ENCODE measurements around the gene ITGAE. TPM values are rescaled to one million over a fixed set of nuclear protein-coding genes. Genes with fewer than 3 reads are reported as not detected.
A peak's percentile ranks its signal among the peaks of the same experiment; 100 is the strongest.

ITGAE gene
- total and polyA plus RNA-seq, 2 experiments from 2014 or later: 11.7 to 44.9 TPM

DNA sequence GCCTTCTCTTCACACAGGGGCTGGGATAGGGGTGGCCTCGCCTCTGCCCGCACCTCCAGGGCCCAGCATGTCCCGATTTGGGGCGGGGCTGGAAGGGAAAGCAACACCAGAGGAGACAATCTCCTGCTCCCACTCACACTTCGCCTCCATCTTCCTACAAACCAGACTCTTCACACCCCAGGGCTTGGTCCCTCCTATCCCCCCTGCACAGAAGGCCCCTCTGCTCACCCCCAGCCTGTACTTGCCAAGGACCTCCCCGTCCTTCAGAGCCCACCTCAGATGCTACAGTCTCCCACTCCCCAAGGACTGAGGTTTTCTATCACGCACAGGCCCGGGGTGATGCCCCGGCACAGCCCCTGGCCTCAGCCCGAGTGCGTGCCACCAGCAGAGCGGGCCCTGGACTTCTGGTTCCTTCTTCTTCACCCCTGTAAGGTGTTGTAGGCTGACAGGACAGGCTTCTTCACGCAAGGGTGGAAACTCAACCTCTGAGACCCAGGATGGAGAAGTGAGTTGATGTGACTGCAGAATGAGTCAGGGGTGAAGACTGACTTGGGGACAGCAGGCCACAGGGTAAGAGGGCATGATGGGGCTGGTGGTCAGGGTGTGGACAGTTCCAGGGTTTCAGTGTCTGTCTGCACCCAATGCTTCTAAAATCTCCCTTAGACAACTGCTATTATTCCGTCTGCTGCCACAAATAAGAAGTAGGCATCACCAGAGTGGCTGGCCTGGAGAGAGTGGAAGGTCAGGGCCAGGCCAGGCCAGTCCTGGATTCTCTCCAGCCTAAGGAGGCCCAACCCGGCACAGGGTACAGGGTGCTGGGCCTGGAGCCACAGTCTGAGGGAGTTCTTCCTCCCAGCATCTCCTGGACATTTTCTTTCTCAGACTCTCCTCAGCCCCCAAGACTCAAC, 2.5 kb downstream of the ITGAE start (continued):
- no peak for TF ChIP-seq EZH2phosphoT487 (IDR thresholded peaks at IDR 0.05; ENCODE audit: unreplicated experiment)
- TF ChIP-seq POLR2AphosphoS5 (IDR thresholded peaks at IDR 0.05; ENCODE audit: low read depth): no peak
- TF ChIP-seq NANOG (IDR thresholded peaks at IDR 0.05; ENCODE audit: borderline replicate concordance): no peak
- TF ChIP-seq ZNF114 (CRISPR knock-in tag; IDR thresholded peaks at IDR 0.05): no peak
- TF ChIP-seq, protein P1, sequence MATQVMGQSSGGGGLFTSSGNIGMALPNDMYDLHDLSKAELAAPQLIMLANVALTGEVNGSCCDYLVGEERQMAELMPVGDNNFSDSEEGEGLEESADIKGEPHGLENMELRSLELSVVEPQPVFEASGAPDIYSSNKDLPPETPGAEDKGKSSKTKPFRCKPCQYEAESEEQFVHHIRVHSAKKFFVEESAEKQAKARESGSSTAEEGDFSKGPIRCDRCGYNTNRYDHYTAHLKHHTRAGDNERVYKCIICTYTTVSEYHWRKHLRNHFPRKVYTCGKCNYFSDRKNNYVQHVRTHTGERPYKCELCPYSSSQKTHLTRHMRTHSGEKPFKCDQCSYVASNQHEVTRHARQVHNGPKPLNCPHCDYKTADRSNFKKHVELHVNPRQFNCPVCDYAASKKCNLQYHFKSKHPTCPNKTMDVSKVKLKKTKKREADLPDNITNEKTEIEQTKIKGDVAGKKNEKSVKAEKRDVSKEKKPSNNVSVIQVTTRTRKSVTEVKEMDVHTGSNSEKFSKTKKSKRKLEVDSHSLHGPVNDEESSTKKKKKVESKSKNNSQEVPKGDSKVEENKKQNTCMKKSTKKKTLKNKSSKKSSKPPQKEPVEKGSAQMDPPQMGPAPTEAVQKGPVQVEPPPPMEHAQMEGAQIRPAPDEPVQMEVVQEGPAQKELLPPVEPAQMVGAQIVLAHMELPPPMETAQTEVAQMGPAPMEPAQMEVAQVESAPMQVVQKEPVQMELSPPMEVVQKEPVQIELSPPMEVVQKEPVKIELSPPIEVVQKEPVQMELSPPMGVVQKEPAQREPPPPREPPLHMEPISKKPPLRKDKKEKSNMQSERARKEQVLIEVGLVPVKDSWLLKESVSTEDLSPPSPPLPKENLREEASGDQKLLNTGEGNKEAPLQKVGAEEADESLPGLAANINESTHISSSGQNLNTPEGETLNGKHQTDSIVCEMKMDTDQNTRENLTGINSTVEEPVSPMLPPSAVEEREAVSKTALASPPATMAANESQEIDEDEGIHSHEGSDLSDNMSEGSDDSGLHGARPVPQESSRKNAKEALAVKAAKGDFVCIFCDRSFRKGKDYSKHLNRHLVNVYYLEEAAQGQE (IDR thresholded peaks at IDR 0.05; ENCODE audit: unreplicated experiment): no peak
- no peak for TF ChIP-seq STAT1 (IDR thresholded peaks at IDR 0.05; ENCODE audit: unreplicated experiment)

DNA sequence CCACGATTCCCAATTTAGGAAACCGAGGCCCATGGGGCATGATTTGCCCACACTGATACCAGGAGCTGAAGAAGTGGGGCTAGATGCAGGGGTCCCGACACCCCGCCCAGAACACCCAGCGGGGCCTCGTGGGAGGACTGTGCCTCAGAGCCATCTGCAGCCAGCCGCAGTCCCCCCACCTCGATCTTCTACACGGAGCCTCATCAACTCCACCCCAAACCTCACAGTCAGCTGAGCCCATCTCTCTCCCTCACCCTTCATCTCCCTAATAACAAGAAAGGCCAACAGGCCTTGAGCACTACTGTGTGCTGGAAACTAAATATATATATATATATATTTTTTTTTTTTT, 4.2 kb downstream of the ITGAE start:
- Histone ChIP-seq H3K4me3 (no peak overlapping the region), H2AFZ (no peak overlapping the region), H3K36me3 (ENCODE audit: insufficient read depth) (no peaks in the 10 kb centered on the region), H3K79me2 (replicated peaks; ENCODE audit: insufficient read depth) (no peaks in the 10 kb centered on the region), H3K4me1 (ENCODE audit: insufficient read depth) (no peaks in the 10 kb centered on the region), H3K27me3 (ENCODE audit: insufficient read depth) (no peaks in the 10 kb centered on the region), H4K20me1 (replicated peaks; ENCODE audit: insufficient read depth) (no peaks in the 10 kb centered on the region), H3K4me2 (no peak overlapping the region), H3K9me2 (ENCODE audit: insufficient read depth) (no peaks in the 10 kb centered on the region), H3K27ac (ENCODE audit: low read depth) (no peak overlapping the region), H3F3A (replicated peaks; ENCODE audit: low read depth) (no peaks in the 10 kb centered on the region)
- peaks cover 8% of the 10 kb centered on the region for H3K27me3 Mint-ChIP-seq (ENCODE audit: insufficient read depth, low read depth, poor library complexity)
- H3K9me3 Mint-ChIP-seq: no peaks in the 10 kb centered on the region
- no peak for ATAC-seq
- no peaks in the 10 kb centered on the region; the same call in 2 of the 3 replicates for H3K36me3 Mint-ChIP-seq (ENCODE audit: low read depth)
- no peak for DNase-seq (ENCODE audit: low spot score)
- H3K4me1 Mint-ChIP-seq: peaks cover 7% of the 10 kb centered on the region; the same call in 2 of the 3 replicates
- H3K4me3 Mint-ChIP-seq: no peak overlapping the region
- H3K27ac Mint-ChIP-seq: peak overlapping the region; percentile 28; the same call in 1 of the 2 replicates
- no peak for TF ChIP-seq CREB1 (CRISPR knock-in tag; IDR thresholded peaks at IDR 0.05; ENCODE audit: low read depth)
- TF ChIP-seq, protein P2, sequence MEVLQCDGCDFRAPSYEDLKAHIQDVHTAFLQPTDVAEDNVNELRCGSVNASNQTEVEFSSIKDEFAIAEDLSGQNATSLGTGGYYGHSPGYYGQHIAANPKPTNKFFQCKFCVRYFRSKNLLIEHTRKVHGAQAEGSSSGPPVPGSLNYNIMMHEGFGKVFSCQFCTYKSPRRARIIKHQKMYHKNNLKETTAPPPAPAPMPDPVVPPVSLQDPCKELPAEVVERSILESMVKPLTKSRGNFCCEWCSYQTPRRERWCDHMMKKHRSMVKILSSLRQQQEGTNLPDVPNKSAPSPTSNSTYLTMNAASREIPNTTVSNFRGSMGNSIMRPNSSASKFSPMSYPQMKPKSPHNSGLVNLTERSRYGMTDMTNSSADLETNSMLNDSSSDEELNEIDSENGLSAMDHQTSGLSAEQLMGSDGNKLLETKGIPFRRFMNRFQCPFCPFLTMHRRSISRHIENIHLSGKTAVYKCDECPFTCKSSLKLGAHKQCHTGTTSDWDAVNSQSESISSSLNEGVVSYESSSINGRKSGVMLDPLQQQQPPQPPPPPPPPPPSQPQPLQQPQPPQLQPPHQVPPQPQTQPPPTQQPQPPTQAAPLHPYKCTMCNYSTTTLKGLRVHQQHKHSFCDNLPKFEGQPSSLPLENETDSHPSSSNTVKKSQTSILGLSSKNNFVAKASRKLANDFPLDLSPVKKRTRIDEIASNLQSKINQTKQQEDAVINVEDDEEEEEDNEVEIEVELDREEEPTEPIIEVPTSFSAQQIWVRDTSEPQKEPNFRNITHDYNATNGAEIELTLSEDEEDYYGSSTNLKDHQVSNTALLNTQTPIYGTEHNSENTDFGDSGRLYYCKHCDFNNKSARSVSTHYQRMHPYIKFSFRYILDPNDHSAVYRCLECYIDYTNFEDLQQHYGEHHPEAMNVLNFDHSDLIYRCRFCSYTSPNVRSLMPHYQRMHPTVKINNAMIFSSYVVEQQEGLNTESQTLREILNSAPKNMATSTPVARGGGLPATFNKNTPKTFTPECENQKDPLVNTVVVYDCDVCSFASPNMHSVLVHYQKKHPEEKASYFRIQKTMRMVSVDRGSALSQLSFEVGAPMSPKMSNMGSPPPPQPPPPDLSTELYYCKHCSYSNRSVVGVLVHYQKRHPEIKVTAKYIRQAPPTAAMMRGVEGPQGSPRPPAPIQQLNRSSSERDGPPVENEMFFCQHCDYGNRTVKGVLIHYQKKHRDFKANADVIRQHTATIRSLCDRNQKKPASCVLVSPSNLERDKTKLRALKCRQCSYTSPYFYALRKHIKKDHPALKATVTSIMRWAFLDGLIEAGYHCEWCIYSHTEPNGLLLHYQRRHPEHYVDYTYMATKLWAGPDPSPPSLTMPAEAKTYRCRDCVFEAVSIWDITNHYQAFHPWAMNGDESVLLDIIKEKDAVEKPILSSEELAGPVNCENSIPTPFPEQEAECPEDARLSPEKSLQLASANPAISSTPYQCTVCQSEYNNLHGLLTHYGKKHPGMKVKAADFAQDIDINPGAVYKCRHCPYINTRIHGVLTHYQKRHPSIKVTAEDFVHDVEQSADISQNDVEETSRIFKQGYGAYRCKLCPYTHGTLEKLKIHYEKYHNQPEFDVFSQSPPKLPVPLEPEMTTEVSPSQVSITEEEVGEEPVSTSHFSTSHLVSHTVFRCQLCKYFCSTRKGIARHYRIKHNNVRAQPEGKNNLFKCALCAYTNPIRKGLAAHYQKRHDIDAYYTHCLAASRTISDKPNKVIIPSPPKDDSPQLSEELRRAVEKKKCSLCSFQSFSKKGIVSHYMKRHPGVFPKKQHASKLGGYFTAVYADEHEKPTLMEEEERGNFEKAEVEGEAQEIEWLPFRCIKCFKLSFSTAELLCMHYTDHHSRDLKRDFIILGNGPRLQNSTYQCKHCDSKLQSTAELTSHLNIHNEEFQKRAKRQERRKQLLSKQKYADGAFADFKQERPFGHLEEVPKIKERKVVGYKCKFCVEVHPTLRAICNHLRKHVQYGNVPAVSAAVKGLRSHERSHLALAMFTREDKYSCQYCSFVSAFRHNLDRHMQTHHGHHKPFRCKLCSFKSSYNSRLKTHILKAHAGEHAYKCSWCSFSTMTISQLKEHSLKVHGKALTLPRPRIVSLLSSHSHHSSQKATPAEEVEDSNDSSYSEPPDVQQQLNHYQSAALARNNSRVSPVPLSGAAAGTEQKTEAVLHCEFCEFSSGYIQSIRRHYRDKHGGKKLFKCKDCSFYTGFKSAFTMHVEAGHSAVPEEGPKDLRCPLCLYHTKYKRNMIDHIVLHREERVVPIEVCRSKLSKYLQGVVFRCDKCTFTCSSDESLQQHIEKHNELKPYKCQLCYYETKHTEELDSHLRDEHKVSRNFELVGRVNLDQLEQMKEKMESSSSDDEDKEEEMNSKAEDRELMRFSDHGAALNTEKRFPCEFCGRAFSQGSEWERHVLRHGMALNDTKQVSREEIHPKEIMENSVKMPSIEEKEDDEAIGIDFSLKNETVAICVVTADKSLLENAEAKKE (CRISPR knock-in tag; IDR thresholded peaks at IDR 0.05): no peak
- no peak for TF ChIP-seq POLR2AphosphoS5 (IDR thresholded peaks at IDR 0.05; ENCODE audit: low read depth)
- no peak for TF ChIP-seq STAT1 (IDR thresholded peaks at IDR 0.05; ENCODE audit: unreplicated experiment)
- no peak for TF ChIP-seq JUNB (IDR thresholded peaks at IDR 0.05; ENCODE audit: unreplicated experiment)
- no peak for TF ChIP-seq ZNF114 (CRISPR knock-in tag; IDR thresholded peaks at IDR 0.05)
- TF ChIP-seq, protein P3, sequence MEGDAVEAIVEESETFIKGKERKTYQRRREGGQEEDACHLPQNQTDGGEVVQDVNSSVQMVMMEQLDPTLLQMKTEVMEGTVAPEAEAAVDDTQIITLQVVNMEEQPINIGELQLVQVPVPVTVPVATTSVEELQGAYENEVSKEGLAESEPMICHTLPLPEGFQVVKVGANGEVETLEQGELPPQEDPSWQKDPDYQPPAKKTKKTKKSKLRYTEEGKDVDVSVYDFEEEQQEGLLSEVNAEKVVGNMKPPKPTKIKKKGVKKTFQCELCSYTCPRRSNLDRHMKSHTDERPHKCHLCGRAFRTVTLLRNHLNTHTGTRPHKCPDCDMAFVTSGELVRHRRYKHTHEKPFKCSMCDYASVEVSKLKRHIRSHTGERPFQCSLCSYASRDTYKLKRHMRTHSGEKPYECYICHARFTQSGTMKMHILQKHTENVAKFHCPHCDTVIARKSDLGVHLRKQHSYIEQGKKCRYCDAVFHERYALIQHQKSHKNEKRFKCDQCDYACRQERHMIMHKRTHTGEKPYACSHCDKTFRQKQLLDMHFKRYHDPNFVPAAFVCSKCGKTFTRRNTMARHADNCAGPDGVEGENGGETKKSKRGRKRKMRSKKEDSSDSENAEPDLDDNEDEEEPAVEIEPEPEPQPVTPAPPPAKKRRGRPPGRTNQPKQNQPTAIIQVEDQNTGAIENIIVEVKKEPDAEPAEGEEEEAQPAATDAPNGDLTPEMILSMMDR (conservative IDR thresholded peaks at IDR 0.05; ENCODE audit: low read depth in 2 of 2): no peak
- no peak for TF ChIP-seq NANOG (IDR thresholded peaks at IDR 0.05; ENCODE audit: borderline replicate concordance)
- TF ChIP-seq ZNF331 (CRISPR knock-in tag; IDR thresholded peaks at IDR 0.05; ENCODE audit: low read depth): no peak

Data from GM23338 (cell line).